Fibroblast of lung (primary cell): ENCODE measurements around the gene CGNL1. TPM values are rescaled to one million over a fixed set of nuclear protein-coding genes. Genes with fewer than 3 reads are reported as not detected.

ENCODE experiments used
- DNase-seq, 2 donors: peaks; one replicate each; pipeline versions ENCODE4 v3.0.0 to v3.0.0-alpha.2; 2010; ENCODE audit warnings: low read depth in 2 of 2
- H2AFZ ChIP-seq: 2 replicates; pipeline ENCODE4 v1.5.1; 2012; ENCODE audit warnings: low read length, control low read depth, inconsistent platforms
- H3K27ac ChIP-seq: 2 replicates; pipeline ENCODE4 v1.5.1; 2011; ENCODE audit warnings: low read length, control low read depth; ENCODE audit not compliant: insufficient read depth
- H3K27me3 ChIP-seq: 2 replicates; pipeline ENCODE4 v1.5.1; 2011; ENCODE audit warnings: mild to moderate bottlenecking, low read length; ENCODE audit not compliant: control insufficient read depth, insufficient read depth
- H3K36me3 ChIP-seq: 2 replicates; pipeline ENCODE4 v1.5.1; 2011; ENCODE audit warnings: low read length; ENCODE audit not compliant: control insufficient read depth, insufficient read depth
- H3K4me1 ChIP-seq: 2 replicates; pipeline ENCODE4 v1.5.1; 2011; ENCODE audit warnings: low read length; ENCODE audit not compliant: control insufficient read depth, insufficient read depth; ENCODE audit errors: extremely low read depth
- H3K4me2 ChIP-seq: 2 replicates; pipeline ENCODE4 v1.5.1; 2011; ENCODE audit warnings: low read length, control low read depth; ENCODE audit not compliant: insufficient read depth; ENCODE audit errors: extremely low read depth
- H3K4me3 ChIP-seq, 4 experiments: fragments of 200-600 bp in 1 of 4; sonication (generic) in 1 of 4; replicated peaks in 1 of 4; 2 replicates each; pipeline ENCODE4 v1.5.1; 2011 to 2016; ENCODE audit warnings: low read length in 4 of 4, low read depth in 3 of 4, mild to moderate bottlenecking in 3 of 4, control low read depth in 2 of 4, inconsistent platforms in 1 of 4, mixed read lengths in 1 of 4; ENCODE audit not compliant: insufficient read depth in 1 of 4; ENCODE audit errors: control extremely low read depth in 1 of 4
- H3K79me2 ChIP-seq: 2 replicates; pipeline ENCODE4 v1.5.1; 2012; ENCODE audit warnings: mild to moderate bottlenecking, low read length, inconsistent platforms; ENCODE audit not compliant: control insufficient read depth, insufficient read depth
- H3K9ac ChIP-seq: 2 replicates; pipeline ENCODE4 v1.5.1; 2011; ENCODE audit warnings: mild to moderate bottlenecking, low read length, control low read depth; ENCODE audit not compliant: insufficient read depth
- H3K9me3 ChIP-seq: 2 replicates; pipeline ENCODE4 v1.5.1; 2012; ENCODE audit warnings: low read depth, low read length; ENCODE audit not compliant: control insufficient read depth, insufficient read depth
- H4K20me1 ChIP-seq: 2 replicates; pipeline ENCODE4 v1.5.1; 2011; ENCODE audit warnings: low read length; ENCODE audit not compliant: control insufficient read depth, insufficient read depth; ENCODE audit errors: extremely low read depth
- EZH2 ChIP-seq: IDR thresholded peaks from 2 replicates; pipeline ENCODE4 v1.5.1; 2012; ENCODE audit warnings: low read length, control low read depth, mild to moderate bottlenecking; ENCODE audit errors: missing control alignments
- polyA plus RNA-seq, 2 donors: library from polyadenylated mRNA; depleted of rRNA in 1 of 2; stranded (reverse) in 1 of 2; unstranded in 1 of 2; fragments of >200 nt; gene quantifications; 2 replicates each; pipeline ENCODE4 v1.2.1, GENCODE V29; 2011 to 2012; ENCODE audit warnings: missing spikeins in 1 of 2
- total RNA-seq: library from RNA; depleted of rRNA; stranded (reverse); fragments of >200 nt; gene quantifications from 2 replicates; pipeline ENCODE4 v1.2.1, GENCODE V29; 2014
- TF ChIP-seq, protein P1 (sequence below), 2 donors: IDR thresholded peaks in 1 of 2; conservative IDR thresholded peaks in 1 of 2; 1 replicate in 1 of 2; 2 replicates in 1 of 2; pipeline ENCODE4 v1.5.1; 2011 to 2012; ENCODE audit warnings: low read length in 2 of 2, control low read depth in 1 of 2, inconsistent platforms in 1 of 2, low read depth in 1 of 2, mild to moderate bottlenecking in 1 of 2

The CGNL1 gene
- total and polyA plus RNA-seq, 2 donors (not counting 1 experiment from before 2014, with no cell fraction given) = 0.18 to 6.1 TPM

DNA sequence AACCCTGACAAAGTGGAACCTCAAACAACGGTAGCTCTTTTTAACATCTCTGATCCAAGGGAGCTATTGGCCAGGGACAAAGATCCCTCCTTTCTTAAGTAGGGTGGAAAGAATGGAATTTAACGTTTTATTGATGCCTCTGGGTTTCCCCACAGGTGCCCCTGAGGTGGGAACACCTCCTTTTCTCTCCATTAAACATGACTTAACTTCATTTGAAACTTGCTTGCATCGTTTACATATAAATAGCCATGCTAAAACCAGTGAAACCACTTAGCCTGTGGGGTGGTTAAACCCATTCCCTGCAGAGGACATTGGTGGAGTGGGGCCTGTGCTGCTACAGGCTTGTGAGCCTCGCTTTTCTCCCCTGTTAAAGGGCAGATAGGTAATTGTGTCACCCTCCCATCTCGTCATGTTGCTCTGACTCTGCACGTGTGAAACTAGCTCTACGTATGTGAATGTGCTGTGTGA is 9.7 kb downstream of the CGNL1 start:
- Histone ChIP-seq H3K9me3 (no peaks in the 10 kb centered on the region), H3K9ac (no peak overlapping the region), H3K4me1 (no peaks in the 10 kb centered on the region), H2AFZ (no peak overlapping the region), H3K27me3 (no peaks in the 10 kb centered on the region), H3K27ac (no peak overlapping the region), H3K79me2 (no peaks in the 10 kb centered on the region), H3K4me2 (no peak overlapping the region), H3K4me3 (no peak overlapping the region), H3K36me3 (no peaks in the 10 kb centered on the region), H4K20me1 (no peaks in the 10 kb centered on the region)
- no peak for TF ChIP-seq EZH2
- TF ChIP-seq, protein P1, sequence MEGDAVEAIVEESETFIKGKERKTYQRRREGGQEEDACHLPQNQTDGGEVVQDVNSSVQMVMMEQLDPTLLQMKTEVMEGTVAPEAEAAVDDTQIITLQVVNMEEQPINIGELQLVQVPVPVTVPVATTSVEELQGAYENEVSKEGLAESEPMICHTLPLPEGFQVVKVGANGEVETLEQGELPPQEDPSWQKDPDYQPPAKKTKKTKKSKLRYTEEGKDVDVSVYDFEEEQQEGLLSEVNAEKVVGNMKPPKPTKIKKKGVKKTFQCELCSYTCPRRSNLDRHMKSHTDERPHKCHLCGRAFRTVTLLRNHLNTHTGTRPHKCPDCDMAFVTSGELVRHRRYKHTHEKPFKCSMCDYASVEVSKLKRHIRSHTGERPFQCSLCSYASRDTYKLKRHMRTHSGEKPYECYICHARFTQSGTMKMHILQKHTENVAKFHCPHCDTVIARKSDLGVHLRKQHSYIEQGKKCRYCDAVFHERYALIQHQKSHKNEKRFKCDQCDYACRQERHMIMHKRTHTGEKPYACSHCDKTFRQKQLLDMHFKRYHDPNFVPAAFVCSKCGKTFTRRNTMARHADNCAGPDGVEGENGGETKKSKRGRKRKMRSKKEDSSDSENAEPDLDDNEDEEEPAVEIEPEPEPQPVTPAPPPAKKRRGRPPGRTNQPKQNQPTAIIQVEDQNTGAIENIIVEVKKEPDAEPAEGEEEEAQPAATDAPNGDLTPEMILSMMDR (conservative IDR thresholded peaks at IDR 0.05 in 1 of 2, IDR thresholded peaks at IDR 0.05 in 1 of 2; ENCODE audit: low read depth in 1 of 2, low read length in 2 of 2) = no peak
- DNase-seq = no peak

DNA sequence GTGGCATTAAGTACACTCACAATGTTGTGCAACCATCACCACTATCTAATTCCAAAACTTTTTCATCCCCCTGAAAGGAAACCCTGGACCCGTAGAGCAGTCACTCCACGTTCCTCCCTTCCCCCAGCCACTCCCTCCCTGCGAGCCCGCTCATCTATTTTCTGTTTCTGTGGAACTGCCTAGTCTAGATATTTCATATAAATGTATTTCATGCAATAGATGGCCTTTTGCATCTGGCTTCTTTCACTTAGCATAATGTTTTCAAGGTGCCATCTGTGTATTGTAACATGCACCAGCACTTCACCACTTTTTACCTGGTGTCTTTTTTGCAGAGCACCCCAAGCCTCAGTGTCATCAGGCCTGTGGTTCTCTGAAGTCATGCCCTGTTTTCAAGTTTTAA is 10.7 kb downstream of the CGNL1 start:
- H3K27me3 ChIP-seq = no peaks in the 10 kb centered on the region
- no peaks in the 10 kb centered on the region for H3K4me1 ChIP-seq
- H3K27ac ChIP-seq = no peak overlapping the region
- no peaks in the 10 kb centered on the region for H3K36me3 ChIP-seq
- H3K4me3 ChIP-seq = no peak overlapping the region
- H3K9me3 ChIP-seq = no peaks in the 10 kb centered on the region
- no peaks in the 10 kb centered on the region for H4K20me1 ChIP-seq
- no peak overlapping the region for H3K9ac ChIP-seq
- H2AFZ ChIP-seq = no peak overlapping the region
- no peaks in the 10 kb centered on the region for H3K79me2 ChIP-seq
- H3K4me2 ChIP-seq = no peak overlapping the region
- no peak for DNase-seq
- TF ChIP-seq, protein P1 (conservative IDR thresholded peaks at IDR 0.05 in 1 of 2, IDR thresholded peaks at IDR 0.05 in 1 of 2; ENCODE audit: low read depth in 1 of 2, low read length in 2 of 2) = no peak

DNA sequence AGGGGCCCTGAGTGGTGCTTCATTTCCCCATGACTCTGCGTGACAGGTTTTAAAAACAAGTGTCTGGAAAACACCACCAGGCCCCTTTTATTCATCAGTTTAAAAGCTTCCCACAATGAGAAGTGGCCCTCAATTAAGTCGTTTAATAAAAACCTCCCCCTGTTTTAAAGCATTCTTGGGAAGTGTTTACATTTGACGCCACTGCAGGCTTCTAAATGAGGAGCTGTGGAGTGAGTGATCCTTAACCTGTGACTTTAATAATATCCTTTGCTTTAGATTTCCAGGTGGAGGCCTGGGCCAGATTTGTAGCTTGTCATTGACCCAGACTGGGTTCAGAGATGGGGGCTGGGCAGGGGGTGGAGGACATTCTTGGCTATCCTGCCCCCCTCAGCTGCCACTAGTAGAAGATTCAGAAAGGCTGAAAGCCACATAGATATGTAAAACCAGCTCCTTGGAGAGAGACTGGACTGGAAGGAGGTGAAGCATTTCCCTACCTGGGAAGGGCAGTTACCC is 11.3 kb downstream of the CGNL1 start:
- Histone ChIP-seq H3K4me2 (no peak overlapping the region), H3K36me3 (no peaks in the 10 kb centered on the region), H3K9me3 (no peaks in the 10 kb centered on the region), H2AFZ (no peak overlapping the region), H3K27ac (no peak overlapping the region), H4K20me1 (no peaks in the 10 kb centered on the region), H3K79me2 (no peaks in the 10 kb centered on the region), H3K27me3 (no peaks in the 10 kb centered on the region), H3K4me3 (no peak overlapping the region), H3K9ac (no peak overlapping the region), H3K4me1 (no peaks in the 10 kb centered on the region)
- no peak for DNase-seq
- TF ChIP-seq, protein P1 (conservative IDR thresholded peaks at IDR 0.05 in 1 of 2, IDR thresholded peaks at IDR 0.05 in 1 of 2; ENCODE audit: low read depth in 1 of 2, low read length in 2 of 2) = no peak
- TF ChIP-seq EZH2 = no peak
